ENCODE measurements around the gene PPP1R3G.

PPP1R3G gene

GRCh38 chr6:5093231-5094015 lies 8.3 kb downstream of the PPP1R3G start:
- no peak overlapping the region for H3K27ac ChIP-seq
- TF ChIP-seq ZFX (IDR thresholded peaks at IDR 0.05): no peak
- no peak for TF ChIP-seq CTCF (conservative IDR thresholded peaks at IDR 0.05)

- no peak overlapping the region for H3K27ac ChIP-seq
- no peak for TF ChIP-seq ZFX (IDR thresholded peaks at IDR 0.05)
- no peak for TF ChIP-seq CTCF (conservative IDR thresholded peaks at IDR 0.05)
Measured at GRCh38 chr6:5094327-5094726, 9.2 kb downstream of the PPP1R3G start.

- H3K27ac ChIP-seq: no peak overlapping the region
- TF ChIP-seq ZFX (IDR thresholded peaks at IDR 0.05) (no peak), CTCF (conservative IDR thresholded peaks at IDR 0.05) (no peak)
Measured at GRCh38 chr6:5095236-5095635, 10.1 kb downstream of the PPP1R3G start.

DNA sequence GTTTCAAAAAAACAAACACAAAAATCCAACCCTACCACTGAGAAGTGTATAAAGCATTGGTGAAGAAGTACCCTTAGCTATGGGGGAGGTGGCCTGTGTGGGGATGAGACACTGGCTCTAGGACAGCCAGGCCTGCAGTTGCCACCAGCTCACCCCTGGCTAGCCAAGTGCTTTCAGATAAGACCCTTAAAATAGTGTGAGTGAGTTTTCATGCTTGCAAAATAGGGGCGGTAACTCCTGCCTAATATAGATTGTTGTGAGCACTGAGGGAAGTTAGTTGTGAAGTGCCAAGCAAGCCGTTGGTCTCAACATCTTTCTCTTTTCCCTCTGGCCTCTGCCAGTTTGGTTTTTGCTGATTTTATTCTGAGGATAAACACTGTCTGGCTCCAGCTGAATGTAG lies 11.3 kb downstream of the PPP1R3G start:
- H3K27ac ChIP-seq: no peak overlapping the region
- TF ChIP-seq ZFX (IDR thresholded peaks at IDR 0.05) (no peak), CTCF (conservative IDR thresholded peaks at IDR 0.05) (no peak)

DNA sequence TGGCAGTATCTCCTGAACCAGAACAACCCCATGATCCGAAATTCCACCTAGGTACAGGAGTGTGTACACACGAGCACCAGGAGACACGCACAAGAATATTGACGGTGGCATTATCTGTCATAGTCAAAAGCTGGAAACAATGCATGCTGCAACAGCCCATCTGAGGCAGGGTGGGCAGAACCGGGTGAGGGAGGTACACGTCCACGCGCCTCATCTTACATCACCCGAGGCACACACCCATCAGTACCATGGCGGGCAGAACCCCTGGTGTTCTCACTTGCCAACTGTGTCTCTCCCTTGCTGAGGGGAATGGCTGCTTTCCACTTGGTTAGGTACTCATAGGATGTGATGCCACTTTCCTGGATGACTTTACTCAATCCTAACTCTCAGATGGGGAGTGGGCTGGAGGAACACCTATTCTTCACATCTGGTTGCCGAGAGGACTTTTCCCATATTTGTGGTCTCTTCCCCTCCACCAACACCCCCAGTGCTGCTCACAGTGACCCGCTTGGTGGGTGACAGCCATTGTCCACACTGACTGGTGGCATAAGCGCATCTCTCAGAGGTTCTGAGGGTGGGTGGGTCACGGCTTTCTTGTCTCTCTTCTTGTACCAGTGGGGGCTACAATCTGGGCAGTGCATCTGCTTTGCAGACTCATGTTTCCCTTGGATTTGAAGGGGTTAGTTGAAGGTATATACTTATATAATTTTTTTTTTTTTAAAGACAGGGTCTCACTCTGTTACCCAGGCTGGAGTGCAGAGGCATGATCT lies 13.5 kb downstream of the PPP1R3G start:
- TF ChIP-seq ZFX (IDR thresholded peaks at IDR 0.05): no peak
- no peak for TF ChIP-seq CTCF (conservative IDR thresholded peaks at IDR 0.05)
- H3K27ac ChIP-seq: no peak overlapping the region

DNA sequence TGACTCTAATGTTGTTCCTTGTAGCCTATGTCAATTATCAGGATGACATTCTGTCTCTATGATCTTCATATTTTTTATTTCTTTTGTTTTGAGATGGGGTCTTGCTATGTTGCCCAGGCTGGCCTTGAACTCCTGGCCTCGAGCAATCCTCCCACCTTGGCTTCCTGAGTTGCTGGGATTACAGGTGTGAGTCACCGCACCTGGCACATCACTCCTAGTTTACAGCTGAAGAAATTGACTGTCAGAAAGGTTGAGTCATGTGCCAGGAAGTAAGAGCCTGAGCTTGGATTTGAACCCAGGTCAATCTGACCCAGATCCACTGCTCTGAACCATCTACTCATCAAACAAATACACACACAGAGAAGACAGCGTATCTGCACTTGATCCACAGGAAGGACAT lies 14.4 kb downstream of the PPP1R3G start:
- H3K27ac ChIP-seq: no peak overlapping the region

More for the DNA sequence above, 14.4 kb downstream of the PPP1R3G start:
- TF ChIP-seq ZFX (IDR thresholded peaks at IDR 0.05) (no peak), CTCF (conservative IDR thresholded peaks at IDR 0.05) (no peak)

All from C4-2B (cell line).